NCI-H1105 (cell line): Measurements from ENCODE around the gene NPY.
"Not testable (repeated sequence)": the region's sequence is repeated elsewhere in the genome, so short reads cannot be mapped to it uniquely, and the experiment has no call there.

Source experiments
- DNase-seq: peaks from one replicate; lab custom pipeline; 2025; lab: John Stamatoyannopoulos, UW

NPY gene

GRCh38 chr7:24283897-24284698, at the start of gene NPY:
TSS of gene NPY (plus strand) at chr7:24284190. CDS start at chr7:24285241, 1,051 bp downstream.
- no peak for DNase-seq

- DNase-seq = no peak
These were observed 44.7 kb upstream of the NPY start for GRCh38 chr7:24239260-24239659.

GRCh38 chr7:24241206-24241605, 42.8 kb upstream of the NPY start:
- no peak for DNase-seq

GRCh38 chr7:24244554-24244953, 39.4 kb upstream of the NPY start:
- no peak for DNase-seq

GRCh38 chr7:24245362-24245761, 38.6 kb upstream of the NPY start:
- no peak for DNase-seq

DNA sequence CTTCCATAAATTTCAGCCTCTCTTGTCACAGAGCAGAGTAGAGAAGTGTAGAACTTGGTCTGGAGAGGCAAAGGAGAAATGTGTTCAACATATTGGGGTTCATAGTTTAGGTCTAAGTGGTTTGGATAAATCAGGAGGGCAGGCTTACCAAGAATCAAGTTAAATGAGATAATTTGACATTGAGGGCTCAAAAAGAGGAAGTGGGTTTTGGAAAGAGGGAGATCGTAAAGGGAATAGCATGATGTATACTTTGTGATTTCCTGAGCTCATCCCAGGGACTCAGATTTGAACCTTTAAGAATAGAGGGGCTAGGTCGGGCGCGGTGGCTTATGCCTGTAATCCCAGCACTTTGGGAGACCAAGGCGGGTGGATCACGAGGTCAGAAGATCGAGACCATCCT, 34.7 kb upstream of the NPY start:
- no peak for DNase-seq

- DNase-seq = no peak
These were observed 32.4 kb upstream of the NPY start for GRCh38 chr7:24251568-24251967.

GRCh38 chr7:24255139-24255538, 28.9 kb upstream of the NPY start:
- no peak for DNase-seq

- DNase-seq = not testable (repeated sequence)
These were observed 25.7 kb upstream of the NPY start for GRCh38 chr7:24258324-24258723.

DNA sequence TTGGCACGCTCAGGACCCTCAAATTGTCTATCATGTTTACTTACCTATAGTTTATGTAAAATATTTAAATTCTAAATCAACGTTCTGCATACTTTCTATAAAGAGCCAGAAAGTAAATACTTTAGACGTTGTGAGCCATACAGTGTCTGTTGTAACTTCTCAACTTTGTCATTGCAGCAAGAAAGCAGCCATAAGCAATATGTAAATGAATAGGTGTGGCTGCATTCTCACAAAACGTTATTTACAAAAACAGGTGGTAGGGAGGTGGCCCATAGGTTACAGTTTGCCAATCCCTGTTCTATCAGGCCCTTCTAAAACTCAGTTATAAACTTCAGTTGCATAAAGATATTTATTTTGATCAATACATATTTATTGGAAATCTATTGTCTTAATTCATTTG, 12.1 kb upstream of the NPY start:
- DNase-seq = no peak

- DNase-seq = no peak
These were observed 4.5 kb upstream of the NPY start for GRCh38 chr7:24279512-24279911.

DNA sequence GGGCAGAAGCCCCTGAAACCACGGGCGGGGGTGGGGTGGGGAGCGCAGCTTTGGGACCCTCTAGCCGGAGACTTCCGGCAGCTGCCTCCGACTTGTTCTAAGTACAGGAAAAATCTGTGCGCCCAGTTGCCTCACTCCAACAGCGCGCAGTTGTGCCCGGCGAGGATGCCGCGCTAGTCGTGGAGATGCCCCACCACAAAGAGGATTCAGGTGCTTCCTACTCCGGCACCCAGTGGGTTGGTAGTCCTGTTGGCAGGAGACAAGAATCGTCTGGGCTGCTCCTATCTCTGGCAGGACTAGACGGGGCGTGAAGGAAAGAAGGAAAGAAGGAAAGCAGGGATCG, 465 bp upstream of the NPY start:
- no peak for DNase-seq

GRCh38 chr7:24284699-24285506, 913 bp downstream of the NPY start:
- DNase-seq = no peak

GRCh38 chr7:24290004-24290641, 6.1 kb downstream of the NPY start:
- DNase-seq = peak; percentile 44

DNA sequence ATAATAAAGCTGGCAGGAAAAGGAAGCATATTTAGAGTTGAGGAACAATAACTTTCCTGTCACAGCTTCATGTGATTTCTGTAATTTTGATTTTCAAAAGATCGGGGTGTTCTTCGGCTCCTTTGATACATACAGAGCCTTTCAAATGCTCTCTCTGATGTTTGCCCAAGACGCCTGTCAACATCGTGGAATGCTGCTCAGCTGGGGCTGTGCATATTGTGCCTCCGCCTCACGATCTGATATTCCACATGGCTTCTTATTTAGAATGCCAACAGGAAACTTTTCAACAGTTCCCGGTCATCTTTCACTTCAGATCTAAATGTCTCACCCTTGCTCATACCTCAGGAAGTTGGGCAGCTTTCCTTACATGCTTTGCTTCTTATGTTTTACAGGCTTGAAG, 7.3 kb downstream of the NPY start:
- DNase-seq = no peak

DNA sequence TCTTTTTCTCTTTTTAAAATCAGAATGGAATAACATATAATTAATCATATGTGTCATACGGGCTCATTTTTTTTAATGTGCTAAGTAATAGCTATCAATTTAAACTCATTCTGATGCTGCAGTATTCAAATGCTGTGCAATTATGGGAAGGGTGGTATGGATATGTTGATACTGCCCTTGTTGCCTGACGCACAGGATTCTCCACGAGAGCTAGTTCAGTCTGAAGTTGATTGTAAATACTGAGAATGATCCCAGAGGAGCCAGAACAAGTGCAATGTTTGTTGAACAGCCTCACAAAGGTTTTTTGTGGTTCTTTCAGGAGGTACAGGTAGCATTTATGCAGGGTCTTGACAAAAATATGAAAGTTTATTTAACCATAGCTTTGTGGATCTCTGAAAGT, 13.4 kb downstream of the NPY start:
- no peak for DNase-seq

- DNase-seq = no peak
These were observed 14.7 kb downstream of the NPY start for GRCh38 chr7:24298696-24299095.

DNA sequence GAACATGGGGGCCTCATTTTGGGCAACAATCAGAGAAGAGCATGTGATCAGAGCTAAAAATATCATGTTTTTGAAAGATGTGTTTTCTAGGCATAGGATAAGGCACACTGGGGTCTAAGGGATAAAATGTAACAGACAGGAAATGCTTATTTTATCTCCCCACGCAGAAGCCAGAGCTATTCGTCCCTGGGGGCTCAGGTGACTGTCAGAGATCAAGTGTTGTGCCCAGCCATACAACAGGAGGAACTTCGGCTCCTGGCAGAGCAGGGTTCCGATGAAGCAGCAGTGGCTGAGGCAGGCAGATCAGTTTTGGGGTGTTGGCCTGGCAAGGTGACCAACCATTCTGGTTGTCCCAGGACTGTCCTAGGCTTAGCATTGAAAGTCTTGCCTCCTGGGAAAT, 15.2 kb downstream of the NPY start:
- no peak for DNase-seq

- no peak for DNase-seq
These were observed 17.7 kb downstream of the NPY start for GRCh38 chr7:24301703-24302102.

GRCh38 chr7:24304494-24305095, 20.6 kb downstream of the NPY start:
- no peak for DNase-seq

GRCh38 chr7:24307326-24307725, 23.3 kb downstream of the NPY start:
- no peak for DNase-seq

DNA sequence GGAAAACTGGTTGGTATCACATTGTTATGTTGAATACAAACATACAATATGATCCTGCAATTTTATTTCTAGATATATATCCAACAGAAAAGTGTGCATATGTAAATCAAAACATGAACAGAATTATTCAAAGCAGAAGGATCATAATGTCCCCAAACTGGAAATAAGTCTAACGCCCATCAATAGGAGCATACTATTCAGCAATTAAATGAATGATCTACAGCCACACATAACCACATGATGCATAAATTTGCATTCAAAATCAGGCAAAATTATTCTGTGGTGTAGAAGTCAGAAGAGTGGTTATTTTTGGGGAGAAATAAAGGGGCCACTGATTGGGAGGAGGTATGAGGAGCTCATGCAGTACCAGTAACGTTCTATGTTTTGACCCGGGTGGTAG, 28.6 kb downstream of the NPY start:
- DNase-seq = no peak

- no peak for DNase-seq
These were observed 29.8 kb downstream of the NPY start for GRCh38 chr7:24313777-24314176.
